UCSD-AML1 (cell line): ENCODE results near the gene ADIG.
A peak's percentile ranks its signal among the peaks of the same experiment; 100 is the strongest.

Experiments used
- DNase-seq: peaks from one replicate; lab custom pipeline; 2025; ENCODE audit not compliant: unreplicated experiment; lab: John Stamatoyannopoulos, UW

ADIG gene

DNA sequence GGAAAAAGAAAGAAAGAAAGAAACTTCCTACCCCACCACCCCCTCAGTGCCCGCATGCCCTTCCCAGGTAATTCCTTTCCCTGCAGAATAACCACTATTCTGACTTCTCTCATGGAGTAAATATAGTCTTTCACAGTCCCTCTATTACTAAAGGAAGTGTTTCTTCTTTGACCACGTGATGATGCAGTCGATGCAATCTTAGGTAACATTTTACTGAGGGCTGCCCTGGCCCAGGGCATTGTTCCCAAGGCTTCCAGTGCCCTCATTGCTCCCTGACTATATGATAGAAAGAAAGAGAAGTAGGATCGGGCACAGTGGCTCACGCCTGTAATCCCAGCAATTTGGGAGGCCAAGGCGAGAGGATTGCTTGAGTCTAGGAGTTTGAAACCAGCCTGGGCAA, 49.7 kb downstream of the ADIG start:
- no peak for DNase-seq

DNA sequence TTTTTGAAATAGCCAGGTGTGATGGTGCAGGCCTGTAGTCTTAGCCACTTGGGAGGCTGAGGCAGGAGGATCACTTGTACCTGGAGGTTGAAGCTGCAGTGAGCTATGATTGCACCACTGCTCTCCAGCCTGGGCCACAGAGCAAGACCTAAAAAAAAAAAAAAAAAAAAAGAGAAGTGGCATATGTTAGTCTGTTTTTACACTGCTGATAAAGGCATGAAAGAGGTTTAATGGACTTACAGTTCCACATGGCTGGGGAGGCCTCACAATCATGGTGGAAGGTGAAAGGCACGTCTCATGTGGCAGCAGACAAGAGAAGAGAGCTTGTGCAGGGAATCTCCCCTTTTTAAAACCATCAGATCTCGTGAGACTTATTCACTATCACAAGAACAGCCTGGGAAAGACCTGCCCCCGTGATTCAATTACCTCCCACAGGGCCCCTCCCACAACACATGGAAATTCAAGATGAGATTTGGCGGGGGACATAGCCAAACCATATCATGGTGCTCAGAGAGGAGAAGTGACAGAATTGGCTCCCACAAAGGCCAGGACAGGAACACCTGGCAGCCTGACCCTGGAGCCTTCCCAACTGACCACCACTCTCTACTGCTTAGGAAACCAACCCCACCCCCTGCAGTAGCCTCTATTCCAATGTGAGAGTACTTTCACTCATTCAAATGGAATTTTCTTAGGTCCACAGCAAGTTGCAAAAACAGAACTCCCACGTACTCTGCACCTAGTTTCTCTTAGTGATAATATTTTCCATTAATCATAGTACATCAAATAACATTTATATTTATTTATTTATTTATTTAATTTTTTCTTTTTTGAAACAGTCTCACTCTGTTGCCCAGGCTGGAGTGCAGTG, 50.4 kb downstream of the ADIG start:
- DNase-seq = no peak

DNA sequence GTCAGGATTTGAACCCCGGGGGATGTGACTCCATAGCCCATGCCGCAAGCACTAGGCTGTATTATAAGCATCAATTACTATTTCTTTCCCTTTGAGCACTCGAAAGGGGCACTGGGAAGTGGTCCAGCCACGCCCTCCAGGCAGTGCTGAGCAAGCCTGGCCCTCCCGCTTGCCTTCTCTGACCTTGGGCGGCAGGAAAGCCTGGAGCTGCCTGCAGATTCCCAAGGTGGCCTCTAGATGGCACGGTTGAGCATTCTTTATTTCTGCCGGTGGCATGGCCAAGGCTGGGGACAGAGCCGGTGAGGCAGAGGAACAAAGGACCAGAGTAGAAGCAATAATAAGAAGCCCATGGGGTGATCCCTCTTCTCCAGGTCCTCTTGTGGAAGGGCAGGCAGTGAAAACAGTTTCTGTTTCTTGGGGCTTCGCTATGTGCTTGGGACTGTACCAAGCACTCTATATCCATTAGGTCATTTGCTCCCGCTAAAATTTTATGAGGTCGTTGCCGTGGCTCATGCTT, 52.6 kb downstream of the ADIG start:
- peak; percentile 46 for DNase-seq

DNA sequence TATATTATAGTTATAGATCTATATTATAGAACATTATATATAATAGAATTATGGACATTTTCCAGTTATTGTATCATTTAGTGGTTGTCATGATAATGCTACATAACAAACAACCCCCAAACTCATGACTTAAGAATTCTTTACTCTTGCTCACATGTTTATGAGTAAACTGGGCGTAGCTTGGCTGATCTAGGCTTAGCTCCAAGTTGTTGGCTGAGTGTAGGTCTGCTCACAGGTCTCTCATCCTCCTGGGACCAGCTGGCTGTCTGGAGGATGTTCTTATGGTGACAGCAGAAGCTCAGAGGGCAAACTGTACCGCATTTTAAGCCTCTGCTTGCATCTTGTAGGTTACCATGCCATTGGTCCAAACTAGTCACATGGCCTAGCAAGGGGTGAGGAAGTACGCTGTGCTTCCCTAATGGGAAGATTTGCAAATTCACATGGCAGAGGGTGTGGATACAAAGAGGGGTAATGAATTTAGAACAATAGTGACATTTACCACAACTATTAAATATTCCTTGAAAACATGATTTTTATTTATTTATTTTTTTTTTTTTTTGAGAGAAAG, 54.8 kb downstream of the ADIG start:
- DNase-seq = no peak
